Spinal cord (tissue), 10 donors: Measurements from ENCODE around the gene SERPINB5. TPM values are rescaled to one million over a fixed set of nuclear protein-coding genes. Genes with fewer than 3 reads are reported as not detected.

Source experiments
- DNase-seq, 6 donors: peaks; one replicate each; pipeline versions ENCODE4 v3.0.0 to v3.0.0-alpha.2; 2013 to 2015; ENCODE audit warnings: low spot score in 6 of 6, low read depth in 4 of 6
- H3K27ac ChIP-seq: one replicate; pipeline ENCODE4 v1.5.1; 2013; ENCODE audit warnings: low read depth, low read length, control low read depth
- H3K27me3 ChIP-seq: one replicate; pipeline ENCODE4 v1.6.1; 2013; ENCODE audit warnings: low read length; ENCODE audit not compliant: control insufficient read depth, insufficient read depth
- H3K36me3 ChIP-seq: one replicate; pipeline ENCODE4 v1.6.1; 2013; ENCODE audit warnings: low read length; ENCODE audit not compliant: control insufficient read depth, insufficient read depth
- H3K4me1 ChIP-seq: one replicate; pipeline ENCODE4 v1.6.1; 2013; ENCODE audit warnings: low read length; ENCODE audit not compliant: control insufficient read depth, insufficient read depth
- H3K4me3 ChIP-seq: one replicate; pipeline ENCODE4 v1.5.1; 2013; ENCODE audit warnings: low read depth, low read length, control low read depth
- H3K9me3 ChIP-seq: one replicate; pipeline ENCODE4 v1.6.1; 2013; ENCODE audit warnings: low read length; ENCODE audit not compliant: control insufficient read depth, insufficient read depth
- WGBS: methylation state at CpG from one replicate; pipeline ENCODE4 v1.1.5; 2013; ENCODE audit warnings: missing lambda C conversion rate; ENCODE audit not compliant: insufficient coverage; 5-methylcytosine and 5-hydroxymethylcytosine counted together
- polyA plus RNA-seq, 2 donors: library from polyadenylated mRNA; unstranded; fragments of 120-200 nt; gene quantifications; one replicate each; pipeline ENCODE4 v1.2.1, GENCODE V29; 2013; ENCODE audit not compliant: insufficient read length in 2 of 2
- total RNA-seq, 2 donors: library from RNA; depleted of rRNA in 1 of 2; stranded (reverse); fragments of 120-200 nt in 1 of 2; fragments of >200 nt in 1 of 2; gene quantifications; one replicate each; pipeline versions ENCODE4 v1.2.3 to v1.2.4, GENCODE V29; 2013 to 2014
- donor health status: healthy.

SERPINB5 gene
- total and polyA plus RNA-seq, 4 donors, result 0.20 TPM; not detected in 3

GRCh38 chr18:63539904-63540510, 63.2 kb downstream of the SERPINB5 start:
- H3K36me3 ChIP-seq, result no peaks in the 10 kb centered on the region
- DNase-seq, result peak in 2 of 6 donors; percentile 38 to 46
- 46% methylated on average over 3 of the region's 3 CpGs for WGBS
- no peak overlapping the region for H3K27ac ChIP-seq
- no peaks in the 10 kb centered on the region for H3K27me3 ChIP-seq
- no peaks in the 10 kb centered on the region for H3K4me1 ChIP-seq
- no peak overlapping the region for H3K4me3 ChIP-seq
- H3K9me3 ChIP-seq, result no peaks in the 10 kb centered on the region

DNA sequence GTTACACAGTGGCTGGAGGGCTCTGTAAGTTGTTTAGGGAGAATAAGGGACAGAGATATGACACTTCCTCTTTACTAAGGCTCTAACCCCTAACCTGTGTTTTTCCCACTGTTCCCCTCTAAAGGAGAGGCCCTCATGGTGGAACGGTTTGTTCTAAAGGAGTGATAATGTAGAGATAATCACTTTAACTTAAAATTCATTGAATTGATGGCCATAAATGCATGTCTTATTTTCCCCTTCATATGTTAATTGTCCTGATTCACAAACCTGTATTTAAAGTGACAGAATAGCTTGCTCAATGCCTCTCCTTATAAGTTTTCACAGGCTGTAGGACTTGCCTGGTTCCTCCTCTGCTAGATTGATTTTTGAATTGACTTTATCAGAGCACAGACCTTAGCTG, 65.3 kb downstream of the SERPINB5 start, which contains the start of gene SERPINB12:
Gene SERPINB12 (plus strand): TSS at position 301 of the 400 bp plus-strand sequence. CDS start 13,791 bp downstream, outside the sequence.
- no peak for DNase-seq
- Histone ChIP-seq H3K27ac (no peak within 1 kb of the TSS), H3K4me3 (no peak within 1 kb of the TSS), H3K4me1 (no peaks in the 10 kb centered on the region), H3K27me3 (no peaks in the 10 kb centered on the region), H3K9me3 (no peaks in the 10 kb centered on the region), H3K36me3 (no peaks in the 10 kb centered on the region)
- no CpG with 5 or more reads among the region's 1 CpG for WGBS

- no peak overlapping the region for H3K4me3 ChIP-seq
- no peaks in the 10 kb centered on the region for H3K9me3 ChIP-seq
- no peaks in the 10 kb centered on the region for H3K27me3 ChIP-seq
- DNase-seq, result no peak
- H3K4me1 ChIP-seq, result no peaks in the 10 kb centered on the region
- WGBS, result no CpG with 5 or more reads among the region's 2 CpGs
- H3K27ac ChIP-seq, result no peak overlapping the region
- no peaks in the 10 kb centered on the region for H3K36me3 ChIP-seq
Measured at GRCh38 chr18:63544017-63544416, 67.3 kb downstream of the SERPINB5 start.

GRCh38 chr18:63545000-63545399, 68.2 kb downstream of the SERPINB5 start:
- H3K36me3 ChIP-seq, result no peaks in the 10 kb centered on the region
- H3K9me3 ChIP-seq, result no peaks in the 10 kb centered on the region
- no peak overlapping the region for H3K4me3 ChIP-seq
- WGBS, result no CpG with 5 or more reads among the region's 3 CpGs
- no peaks in the 10 kb centered on the region for H3K4me1 ChIP-seq
- H3K27me3 ChIP-seq, result no peaks in the 10 kb centered on the region
- no peak for DNase-seq
- H3K27ac ChIP-seq, result no peak overlapping the region

- no peaks in the 10 kb centered on the region for H3K9me3 ChIP-seq
- no peaks in the 10 kb centered on the region for H3K27me3 ChIP-seq
Measured at GRCh38 chr18:63550068-63550467, 73.3 kb downstream of the SERPINB5 start.

DNA sequence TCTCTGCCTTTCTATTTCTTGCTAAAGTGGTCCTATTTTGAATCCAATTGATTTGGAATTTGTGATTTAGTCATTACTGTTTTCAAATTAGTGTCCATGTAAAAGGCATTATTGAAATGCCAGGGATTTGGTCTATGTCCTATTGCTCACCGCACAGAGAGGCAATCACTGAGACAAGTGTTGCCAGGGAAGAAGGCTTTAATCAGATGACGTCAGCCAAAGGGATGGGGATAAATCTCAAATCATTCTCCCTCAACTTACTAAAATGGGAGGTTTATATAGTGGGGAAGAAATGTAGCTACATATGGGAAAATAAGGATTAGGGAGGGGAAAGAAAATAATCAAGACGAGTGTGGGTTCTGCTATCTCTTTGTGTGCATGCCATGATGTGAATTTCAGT, 75.0 kb downstream of the SERPINB5 start:
- WGBS, result 62% methylated on average over 1 of the region's 3 CpGs
- no peak overlapping the region for H3K27ac ChIP-seq
- H3K36me3 ChIP-seq, result no peaks in the 10 kb centered on the region
- H3K4me1 ChIP-seq, result no peaks in the 10 kb centered on the region
- no peak for DNase-seq
- no peak overlapping the region for H3K4me3 ChIP-seq
- H3K27me3 ChIP-seq, result no peaks in the 10 kb centered on the region
- H3K9me3 ChIP-seq, result no peaks in the 10 kb centered on the region

More at GRCh38 chr18:63550068-63550467, 73.3 kb downstream of the SERPINB5 start:
- Histone ChIP-seq H3K4me1 (no peaks in the 10 kb centered on the region), H3K27ac (no peak overlapping the region), H3K36me3 (no peaks in the 10 kb centered on the region), H3K4me3 (no peak overlapping the region)
- DNase-seq, result no peak
- WGBS, result no CpG with 5 or more reads among the region's 1 CpG

GRCh38 chr18:63552581-63552980, 75.8 kb downstream of the SERPINB5 start:
- DNase-seq, result no peak
- H3K4me1 ChIP-seq, result no peaks in the 10 kb centered on the region
- no CpG with 5 or more reads among the region's 2 CpGs for WGBS
- no peaks in the 10 kb centered on the region for H3K36me3 ChIP-seq
- no peaks in the 10 kb centered on the region for H3K27me3 ChIP-seq
- H3K4me3 ChIP-seq, result no peak overlapping the region
- no peaks in the 10 kb centered on the region for H3K9me3 ChIP-seq
- no peak overlapping the region for H3K27ac ChIP-seq

- WGBS, result 50% methylated on average over 1 of the region's 1 CpG
- no peaks in the 10 kb centered on the region for H3K27me3 ChIP-seq
- no peaks in the 10 kb centered on the region for H3K36me3 ChIP-seq
- H3K27ac ChIP-seq, result no peak overlapping the region
- no peak overlapping the region for H3K4me3 ChIP-seq
- H3K9me3 ChIP-seq, result no peaks in the 10 kb centered on the region
- DNase-seq, result peak in 1 of 6 donors; percentile 7
- no peaks in the 10 kb centered on the region for H3K4me1 ChIP-seq
Measured at GRCh38 chr18:63553081-63553480, 76.3 kb downstream of the SERPINB5 start.
